NK-92 treated with Interleukin-12 subunit alpha and Interleukin-12 subunit beta, amount 100 ng/mL, for 24 hours (cell line): ENCODE measurements around the gene ASB3.
"Not testable (repeated sequence)": the region's sequence is repeated elsewhere in the genome, so short reads cannot be mapped to it uniquely, and the experiment has no call there.

Experiments
- DNase-seq: peaks from one replicate; lab custom pipeline; 2025; lab: John Stamatoyannopoulos, UW

ASB3 gene

GRCh38 chr2:53729143-53729762 is 57.5 kb downstream of the ASB3 start:
- DNase-seq, result no peak

GRCh38 chr2:53727921-53728320 is 58.8 kb downstream of the ASB3 start:
- no peak for DNase-seq

- DNase-seq, result no peak
These were observed 61.1 kb downstream of the ASB3 start for GRCh38 chr2:53725662-53726061.

- DNase-seq, result no peak
These were observed 62.2 kb downstream of the ASB3 start for GRCh38 chr2:53724536-53724935.

GRCh38 chr2:53720944-53721343 is 65.8 kb downstream of the ASB3 start:
- DNase-seq, result not testable (repeated sequence)

GRCh38 chr2:53715568-53715967 is 71.2 kb downstream of the ASB3 start:
- no peak for DNase-seq

GRCh38 chr2:53711271-53711780 is 75.4 kb downstream of the ASB3 start:
- DNase-seq, result no peak

GRCh38 chr2:53708988-53709387 is 77.8 kb downstream of the ASB3 start:
- no peak for DNase-seq

- DNase-seq, result no peak
These were observed 85.5 kb downstream of the ASB3 start for GRCh38 chr2:53701221-53701620.

- no peak for DNase-seq
These were observed 89.1 kb downstream of the ASB3 start for GRCh38 chr2:53697686-53698085.

GRCh38 chr2:53697092-53697491 is 89.7 kb downstream of the ASB3 start:
- DNase-seq, result no peak

- no peak for DNase-seq
These were observed 91.2 kb downstream of the ASB3 start for GRCh38 chr2:53695575-53695974.

GRCh38 chr2:53694096-53694771 is 92.5 kb downstream of the ASB3 start:
- no peak for DNase-seq

- no peak for DNase-seq
These were observed 95.9 kb downstream of the ASB3 start for GRCh38 chr2:53690876-53691275.

- no peak for DNase-seq
These were observed 113.8 kb downstream of the ASB3 start for GRCh38 chr2:53672881-53673522.

GRCh38 chr2:53670331-53670730 is 116.4 kb downstream of the ASB3 start:
- no peak for DNase-seq

GRCh38 chr2:53668624-53669026 is 118.1 kb downstream of the ASB3 start:
- DNase-seq, result no peak

GRCh38 chr2:53667130-53667529 is 119.6 kb downstream of the ASB3 start:
- not testable (repeated sequence) for DNase-seq

- no peak for DNase-seq
These were observed 125.9 kb downstream of the ASB3 start for GRCh38 chr2:53660886-53661285.

GRCh38 chr2:53658474-53658873 is 128.3 kb downstream of the ASB3 start:
- DNase-seq, result not testable (repeated sequence)

- no peak for DNase-seq
These were observed 131.5 kb downstream of the ASB3 start for GRCh38 chr2:53655256-53655655.

GRCh38 chr2:53654396-53654795 is 132.4 kb downstream of the ASB3 start:
- no peak for DNase-seq

- no peak for DNase-seq
These were observed 134.6 kb downstream of the ASB3 start for GRCh38 chr2:53652131-53652530.
